Type B pancreatic cell (in vitro differentiated cells): Measurements from ENCODE around the gene MYO18A. TPM values are rescaled to one million over a fixed set of nuclear protein-coding genes. Genes with fewer than 3 reads are reported as not detected.

ENCODE experiments used
- DNase-seq: peaks from one replicate; pipeline ENCODE4 v3.0.0; 2021; ENCODE audit warnings: mixed read lengths; ENCODE audit not compliant: unreplicated experiment; ENCODE audit errors: extremely low spot score
- H3K27ac Mint-ChIP-seq: 2 replicates; pipeline ENCODE4 v1.8.0; 2021; ENCODE audit warnings: mild to moderate bottlenecking, mixed read lengths
- H3K27me3 Mint-ChIP-seq: 2 replicates; pipeline ENCODE4 v1.8.0; 2021; ENCODE audit warnings: mixed read lengths
- H3K36me3 Mint-ChIP-seq: 2 replicates; pipeline ENCODE4 v1.8.0; 2021; ENCODE audit warnings: mixed read lengths
- H3K4me1 Mint-ChIP-seq: one replicate; pipeline ENCODE4 v1.8.0; 2021; ENCODE audit warnings: mixed read lengths; ENCODE audit not compliant: unreplicated experiment
- H3K4me3 Mint-ChIP-seq: 2 replicates; pipeline ENCODE4 v1.8.0; 2021; ENCODE audit warnings: mild to moderate bottlenecking, mixed read lengths
- H3K9me3 Mint-ChIP-seq: 2 replicates; pipeline ENCODE4 v1.8.0; 2021; ENCODE audit warnings: mixed read lengths
- CTCF ChIP-seq: fragments of 200-600 bp; sonication (generic); conservative IDR thresholded peaks from 2 replicates; pipeline ENCODE4 v1.5.0; 2021; ENCODE audit warnings: antibody characterized with exemption, mild to moderate bottlenecking
- total RNA-seq: library from RNA; stranded (reverse); gene quantifications from 2 replicates; pipeline ENCODE4 v1.2.1, GENCODE V29; 2021; ENCODE audit warnings: low replicate concordance

MYO18A gene
- total RNA-seq, 1 donor from 2014 or later, result 46.6 TPM

DNA sequence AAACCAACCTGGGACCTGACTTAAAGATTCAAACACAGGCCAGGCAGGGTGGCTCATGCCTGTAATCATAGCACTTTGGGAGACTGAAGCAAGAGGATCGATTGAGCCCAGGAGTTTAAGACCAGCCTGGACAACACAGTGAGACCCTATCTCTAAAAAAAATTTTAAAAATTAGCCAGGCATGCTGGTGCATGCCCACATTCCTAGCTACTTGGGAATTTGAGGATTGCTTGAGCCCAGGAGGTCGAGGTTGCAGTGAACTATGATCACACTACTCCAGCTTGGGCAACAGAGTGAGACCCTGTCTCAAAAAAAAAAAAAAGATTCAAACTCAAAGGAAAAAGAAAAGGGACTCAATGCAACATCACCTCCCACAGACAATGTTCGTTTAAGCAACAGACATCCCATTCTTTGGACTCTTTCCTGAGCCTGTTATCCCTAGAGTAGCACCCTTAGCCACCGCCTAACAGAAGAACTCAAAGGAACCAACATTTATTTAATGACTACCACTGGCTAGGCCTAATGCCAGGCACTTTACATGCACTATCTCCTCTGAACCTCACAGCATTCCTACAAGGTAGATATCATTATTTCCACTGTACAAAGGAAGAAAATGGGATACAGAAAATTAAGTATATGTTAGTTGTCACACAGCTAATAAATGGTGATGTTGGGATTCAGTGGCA, 12.7 kb downstream of the MYO18A start:
- Mint-ChIP-seq H3K9me3 (no peaks in the 10 kb centered on the region), H3K4me3 (no peak overlapping the region), H3K27me3 (no peaks in the 10 kb centered on the region), H3K4me1 (peaks cover 6% of the 10 kb centered on the region), H3K36me3 (peaks cover 19% of the 10 kb centered on the region), H3K27ac (no peak overlapping the region)
- no peak for DNase-seq
- no peak for TF ChIP-seq CTCF

GRCh38 chr17:29166507-29166887, 13.7 kb downstream of the MYO18A start:
- no peak for TF ChIP-seq CTCF
- DNase-seq, result no peak
- Mint-ChIP-seq H3K27ac (no peak overlapping the region), H3K9me3 (no peaks in the 10 kb centered on the region), H3K4me3 (no peak overlapping the region), H3K27me3 (no peaks in the 10 kb centered on the region), H3K4me1 (peaks cover 14% of the 10 kb centered on the region), H3K36me3 (peaks cover 19% of the 10 kb centered on the region)

GRCh38 chr17:29165800-29166506, 14.2 kb downstream of the MYO18A start:
- H3K27ac Mint-ChIP-seq, result no peak overlapping the region
- no peak overlapping the region for H3K4me3 Mint-ChIP-seq
- DNase-seq, result no peak
- no peak for TF ChIP-seq CTCF
- H3K27me3 Mint-ChIP-seq, result no peaks in the 10 kb centered on the region
- no peaks in the 10 kb centered on the region for H3K9me3 Mint-ChIP-seq
- peaks cover 19% of the 10 kb centered on the region for H3K36me3 Mint-ChIP-seq
- H3K4me1 Mint-ChIP-seq, result peaks cover 14% of the 10 kb centered on the region

- no peak for DNase-seq
- Mint-ChIP-seq H3K27me3 (no peaks in the 10 kb centered on the region), H3K4me3 (no peak overlapping the region), H3K27ac (no peak overlapping the region), H3K36me3 (peaks cover 13% of the 10 kb centered on the region), H3K9me3 (no peaks in the 10 kb centered on the region), H3K4me1 (peaks cover 19% of the 10 kb centered on the region)
- TF ChIP-seq CTCF, result no peak
Measured at GRCh38 chr17:29165261-29165660, 14.9 kb downstream of the MYO18A start.

DNA sequence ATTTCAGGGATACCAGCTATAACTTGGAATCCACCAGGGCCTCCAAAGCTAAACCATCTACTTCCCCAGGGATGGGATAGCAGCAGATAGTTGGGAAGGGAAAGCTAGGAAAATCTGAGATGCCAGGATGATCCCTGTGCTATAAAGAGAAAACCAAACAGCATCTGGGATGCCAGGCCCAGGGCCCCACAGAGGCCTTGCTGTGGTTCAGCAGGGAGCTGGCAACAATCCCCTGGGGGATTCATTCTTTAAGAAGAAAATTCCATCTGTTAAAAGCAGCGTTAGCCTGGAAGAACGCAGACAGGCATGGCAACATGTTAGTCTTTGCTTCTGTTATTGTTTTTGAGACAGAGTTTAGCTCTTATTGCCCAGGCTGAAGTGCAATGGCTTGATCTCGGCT, 16.6 kb downstream of the MYO18A start:
- no peak for TF ChIP-seq CTCF
- H3K4me3 Mint-ChIP-seq, result no peak overlapping the region
- no peak for DNase-seq
- peaks cover 34% of the 10 kb centered on the region for H3K4me1 Mint-ChIP-seq
- H3K27ac Mint-ChIP-seq, result no peak overlapping the region
- peaks cover 10% of the 10 kb centered on the region for H3K36me3 Mint-ChIP-seq
- H3K9me3 Mint-ChIP-seq, result no peaks in the 10 kb centered on the region
- no peaks in the 10 kb centered on the region for H3K27me3 Mint-ChIP-seq
